ENCODE data around the gene NUB1. TPM values are rescaled to one million over a fixed set of nuclear protein-coding genes. Genes with fewer than 3 reads are reported as not detected.
A peak's percentile ranks its signal among the peaks of the same experiment; 100 is the strongest.

The NUB1 gene
- total and polyA plus RNA-seq, 2 donors: 48.5 to 69.8 TPM

- Histone ChIP-seq H3K27me3 (ENCODE audit: control insufficient read depth in 2 of 2, insufficient read depth in 1 of 2, low read length in 1 of 2) (peaks cover 54 to 89% of the 10 kb centered on the region in 2 donors), H3K4me3 (ENCODE audit: low read length in 2 of 2) (peak overlapping the region; percentile 44)
Observed at GRCh38 chr7:151410405-151411390, 69.1 kb downstream of the NUB1 start.

GRCh38 chr7:151411551-151411950 lies 69.9 kb downstream of the NUB1 start:
- 24% methylated on average over 6 of the region's 6 CpGs for WGBS
- Histone ChIP-seq H3K36me3 (ENCODE audit: control insufficient read depth in 2 of 2, insufficient read depth in 2 of 2, low read length in 1 of 2) (no peaks in the 10 kb centered on the region), H3K9me3 (ENCODE audit: control insufficient read depth in 2 of 2, insufficient read depth in 1 of 2, low read length in 1 of 2) (peaks cover 0 to 9% of the 10 kb centered on the region in 2 donors), H3K4me1 (ENCODE audit: control insufficient read depth in 2 of 2, insufficient read depth in 2 of 2, low read length in 2 of 2) (peaks cover 7 to 38% of the 10 kb centered on the region in 2 donors), H3K27me3 (ENCODE audit: control insufficient read depth in 2 of 2, insufficient read depth in 1 of 2, low read length in 1 of 2) (peaks cover 54 to 89% of the 10 kb centered on the region in 2 donors), H3K27ac (ENCODE audit: low read depth in 1 of 2, low read length in 1 of 2) (no peak overlapping the region), H3K4me3 (ENCODE audit: low read length in 2 of 2) (no peak overlapping the region)
- DNase-seq (ENCODE audit: low read depth in 6 of 9, low spot score in 9 of 9): no peak

More at GRCh38 chr7:151410405-151411390, 69.1 kb downstream of the NUB1 start:
- no peaks in the 10 kb centered on the region for H3K36me3 ChIP-seq (ENCODE audit: control insufficient read depth in 2 of 2, insufficient read depth in 2 of 2, low read length in 1 of 2)
- peak in 1 of 9 donors; percentile 26 for DNase-seq (ENCODE audit: low read depth in 6 of 9, low spot score in 9 of 9)
- no peak overlapping the region for H3K27ac ChIP-seq (ENCODE audit: low read depth in 1 of 2, low read length in 1 of 2)
- H3K4me1 ChIP-seq (ENCODE audit: control insufficient read depth in 2 of 2, insufficient read depth in 2 of 2, low read length in 2 of 2): peaks cover 7 to 37% of the 10 kb centered on the region in 2 donors
- WGBS: 20% methylated on average over 55 of the region's 55 CpGs
- H3K9me3 ChIP-seq (ENCODE audit: control insufficient read depth in 2 of 2, insufficient read depth in 1 of 2, low read length in 1 of 2): peaks cover 0 to 9% of the 10 kb centered on the region in 2 donors

GRCh38 chr7:151412318-151412717 lies 70.7 kb downstream of the NUB1 start:
- Histone ChIP-seq H3K27me3 (ENCODE audit: control insufficient read depth in 2 of 2, insufficient read depth in 1 of 2, low read length in 1 of 2) (peaks cover 52 to 92% of the 10 kb centered on the region in 2 donors), H3K9me3 (ENCODE audit: control insufficient read depth in 2 of 2, insufficient read depth in 1 of 2, low read length in 1 of 2) (peaks cover 0 to 9% of the 10 kb centered on the region in 2 donors), H3K36me3 (ENCODE audit: control insufficient read depth in 2 of 2, insufficient read depth in 2 of 2, low read length in 1 of 2) (no peaks in the 10 kb centered on the region), H3K4me1 (ENCODE audit: control insufficient read depth in 2 of 2, insufficient read depth in 2 of 2, low read length in 2 of 2) (peaks cover 7 to 43% of the 10 kb centered on the region in 2 donors), H3K27ac (ENCODE audit: low read depth in 1 of 2, low read length in 1 of 2) (no peak overlapping the region), H3K4me3 (ENCODE audit: low read length in 2 of 2) (no peak overlapping the region)
- DNase-seq (ENCODE audit: low read depth in 6 of 9, low spot score in 9 of 9): no peak
- 90% methylated on average over 4 of the region's 4 CpGs for WGBS

- peaks cover 7 to 42% of the 10 kb centered on the region in 2 donors for H3K4me1 ChIP-seq (ENCODE audit: control insufficient read depth in 2 of 2, insufficient read depth in 2 of 2, low read length in 2 of 2)
- H3K4me3 ChIP-seq (ENCODE audit: low read length in 2 of 2): no peak overlapping the region
- H3K27me3 ChIP-seq (ENCODE audit: control insufficient read depth in 2 of 2, insufficient read depth in 1 of 2, low read length in 1 of 2): peaks cover 48 to 92% of the 10 kb centered on the region in 2 donors
- peaks cover 0 to 9% of the 10 kb centered on the region in 2 donors for H3K9me3 ChIP-seq (ENCODE audit: control insufficient read depth in 2 of 2, insufficient read depth in 1 of 2, low read length in 1 of 2)
- 96% methylated on average over 4 of the region's 4 CpGs for WGBS
- DNase-seq (ENCODE audit: low read depth in 6 of 9, low spot score in 9 of 9): no peak
- no peaks in the 10 kb centered on the region for H3K36me3 ChIP-seq (ENCODE audit: control insufficient read depth in 2 of 2, insufficient read depth in 2 of 2, low read length in 1 of 2)
- H3K27ac ChIP-seq (ENCODE audit: low read depth in 1 of 2, low read length in 1 of 2): no peak overlapping the region
Observed at GRCh38 chr7:151413241-151413640, 71.6 kb downstream of the NUB1 start.

GRCh38 chr7:151415375-151416105 lies 73.9 kb downstream of the NUB1 start:
- WGBS: 93% methylated on average over 3 of the region's 3 CpGs
- no peak for DNase-seq (ENCODE audit: low read depth in 6 of 9, low spot score in 9 of 9)
- no peak overlapping the region for H3K4me3 ChIP-seq (ENCODE audit: low read length in 2 of 2)
- H3K36me3 ChIP-seq (ENCODE audit: control insufficient read depth in 2 of 2, insufficient read depth in 2 of 2, low read length in 1 of 2): no peaks in the 10 kb centered on the region
- peaks cover 0 to 27% of the 10 kb centered on the region in 2 donors for H3K4me1 ChIP-seq (ENCODE audit: control insufficient read depth in 2 of 2, insufficient read depth in 2 of 2, low read length in 2 of 2)
- no peak overlapping the region for H3K27ac ChIP-seq (ENCODE audit: low read depth in 1 of 2, low read length in 1 of 2)
- peaks cover 2 to 11% of the 10 kb centered on the region in 2 donors for H3K9me3 ChIP-seq (ENCODE audit: control insufficient read depth in 2 of 2, insufficient read depth in 1 of 2, low read length in 1 of 2)
- H3K27me3 ChIP-seq (ENCODE audit: control insufficient read depth in 2 of 2, insufficient read depth in 1 of 2, low read length in 1 of 2): peaks cover 28 to 69% of the 10 kb centered on the region in 2 donors

- 88% methylated on average over 10 of the region's 10 CpGs for WGBS
- Histone ChIP-seq H3K4me3 (ENCODE audit: low read length in 2 of 2) (no peak overlapping the region), H3K27ac (ENCODE audit: low read depth in 1 of 2, low read length in 1 of 2) (no peak overlapping the region), H3K36me3 (ENCODE audit: control insufficient read depth in 2 of 2, insufficient read depth in 2 of 2, low read length in 1 of 2) (no peaks in the 10 kb centered on the region), H3K27me3 (ENCODE audit: control insufficient read depth in 2 of 2, insufficient read depth in 1 of 2, low read length in 1 of 2) (peaks cover 20 to 61% of the 10 kb centered on the region in 2 donors), H3K9me3 (ENCODE audit: control insufficient read depth in 2 of 2, insufficient read depth in 1 of 2, low read length in 1 of 2) (peaks cover 2 to 10% of the 10 kb centered on the region in 2 donors), H3K4me1 (ENCODE audit: control insufficient read depth in 2 of 2, insufficient read depth in 2 of 2, low read length in 2 of 2) (peaks cover 0 to 21% of the 10 kb centered on the region in 2 donors)
- no peak for DNase-seq (ENCODE audit: low read depth in 6 of 9, low spot score in 9 of 9)
Observed at GRCh38 chr7:151416112-151416940, 74.7 kb downstream of the NUB1 start.

- Histone ChIP-seq H3K27ac (ENCODE audit: low read depth in 1 of 2, low read length in 1 of 2) (no peak overlapping the region), H3K36me3 (ENCODE audit: control insufficient read depth in 2 of 2, insufficient read depth in 2 of 2, low read length in 1 of 2) (no peaks in the 10 kb centered on the region), H3K9me3 (ENCODE audit: control insufficient read depth in 2 of 2, insufficient read depth in 1 of 2, low read length in 1 of 2) (peaks cover 2 to 14% of the 10 kb centered on the region in 2 donors), H3K4me1 (ENCODE audit: control insufficient read depth in 2 of 2, insufficient read depth in 2 of 2, low read length in 2 of 2) (peaks cover 0 to 15% of the 10 kb centered on the region in 2 donors), H3K27me3 (ENCODE audit: control insufficient read depth in 2 of 2, insufficient read depth in 1 of 2, low read length in 1 of 2) (peaks cover 14 to 58% of the 10 kb centered on the region in 2 donors), H3K4me3 (ENCODE audit: low read length in 2 of 2) (no peak overlapping the region)
- DNase-seq (ENCODE audit: low read depth in 6 of 9, low spot score in 9 of 9): no peak
- 85% methylated on average over 11 of the region's 11 CpGs for WGBS
Observed at GRCh38 chr7:151416941-151417315, 75.3 kb downstream of the NUB1 start.

- 60% methylated on average over 5 of the region's 5 CpGs for WGBS
- Histone ChIP-seq H3K9me3 (ENCODE audit: control insufficient read depth in 2 of 2, insufficient read depth in 1 of 2, low read length in 1 of 2) (peaks cover 2 to 14% of the 10 kb centered on the region in 2 donors), H3K27me3 (ENCODE audit: control insufficient read depth in 2 of 2, insufficient read depth in 1 of 2, low read length in 1 of 2) (peaks cover 0 to 30% of the 10 kb centered on the region in 2 donors), H3K36me3 (ENCODE audit: control insufficient read depth in 2 of 2, insufficient read depth in 2 of 2, low read length in 1 of 2) (no peaks in the 10 kb centered on the region), H3K4me3 (ENCODE audit: low read length in 2 of 2) (no peak overlapping the region), H3K27ac (ENCODE audit: low read depth in 1 of 2, low read length in 1 of 2) (no peak overlapping the region), H3K4me1 (ENCODE audit: control insufficient read depth in 2 of 2, insufficient read depth in 2 of 2, low read length in 2 of 2) (peaks cover 0 to 14% of the 10 kb centered on the region in 2 donors)
- peak in 1 of 9 donors; percentile 48 for DNase-seq (ENCODE audit: low read depth in 6 of 9, low spot score in 9 of 9)
Observed at GRCh38 chr7:151420144-151420543, 78.5 kb downstream of the NUB1 start.
